ENCODE results near the gene ELAPOR1. TPM values are rescaled to one million over a fixed set of nuclear protein-coding genes. Genes with fewer than 3 reads are reported as not detected.

ELAPOR1 gene
- total and polyA plus RNA-seq, 8 donors: 25.5 to 185 (median 69.2) TPM

GRCh38 chr1:109120356-109120755 lies 6.4 kb downstream of the ELAPOR1 start:
- WGBS, 5 donors: 89 to 94% (median 93%) methylated on average over 5 of the region's 5 CpGs
- Histone ChIP-seq H3K27me3 (peaks cover 0 to 16% (median 0%) of the 10 kb centered on the region in 3 donors), H3K9me3 (no peaks in the 10 kb centered on the region), H3K4me3 (no peak overlapping the region), H3K27ac (peak overlapping the region in 1 of 5 donors; percentile 8), H3K36me3 (no peaks in the 10 kb centered on the region), H3K4me1 (peaks cover 0 to 20% (median 12%) of the 10 kb centered on the region in 4 donors)
- DNase-seq: peak in 1 of 2 donors; percentile 11
- TF ChIP-seq, protein P1, sequence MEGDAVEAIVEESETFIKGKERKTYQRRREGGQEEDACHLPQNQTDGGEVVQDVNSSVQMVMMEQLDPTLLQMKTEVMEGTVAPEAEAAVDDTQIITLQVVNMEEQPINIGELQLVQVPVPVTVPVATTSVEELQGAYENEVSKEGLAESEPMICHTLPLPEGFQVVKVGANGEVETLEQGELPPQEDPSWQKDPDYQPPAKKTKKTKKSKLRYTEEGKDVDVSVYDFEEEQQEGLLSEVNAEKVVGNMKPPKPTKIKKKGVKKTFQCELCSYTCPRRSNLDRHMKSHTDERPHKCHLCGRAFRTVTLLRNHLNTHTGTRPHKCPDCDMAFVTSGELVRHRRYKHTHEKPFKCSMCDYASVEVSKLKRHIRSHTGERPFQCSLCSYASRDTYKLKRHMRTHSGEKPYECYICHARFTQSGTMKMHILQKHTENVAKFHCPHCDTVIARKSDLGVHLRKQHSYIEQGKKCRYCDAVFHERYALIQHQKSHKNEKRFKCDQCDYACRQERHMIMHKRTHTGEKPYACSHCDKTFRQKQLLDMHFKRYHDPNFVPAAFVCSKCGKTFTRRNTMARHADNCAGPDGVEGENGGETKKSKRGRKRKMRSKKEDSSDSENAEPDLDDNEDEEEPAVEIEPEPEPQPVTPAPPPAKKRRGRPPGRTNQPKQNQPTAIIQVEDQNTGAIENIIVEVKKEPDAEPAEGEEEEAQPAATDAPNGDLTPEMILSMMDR (IDR thresholded peaks at IDR 0.05): no peak
- TF ChIP-seq POLR2A (IDR thresholded peaks at IDR 0.05) (no peak), POLR2AphosphoS5 (IDR thresholded peaks at IDR 0.05) (no peak), EP300 (IDR thresholded peaks at IDR 0.05) (no peak)
- intact Hi-C loops (cut with DNase I; ENCODE audit: low total_unique reads): no loop called here

DNA sequence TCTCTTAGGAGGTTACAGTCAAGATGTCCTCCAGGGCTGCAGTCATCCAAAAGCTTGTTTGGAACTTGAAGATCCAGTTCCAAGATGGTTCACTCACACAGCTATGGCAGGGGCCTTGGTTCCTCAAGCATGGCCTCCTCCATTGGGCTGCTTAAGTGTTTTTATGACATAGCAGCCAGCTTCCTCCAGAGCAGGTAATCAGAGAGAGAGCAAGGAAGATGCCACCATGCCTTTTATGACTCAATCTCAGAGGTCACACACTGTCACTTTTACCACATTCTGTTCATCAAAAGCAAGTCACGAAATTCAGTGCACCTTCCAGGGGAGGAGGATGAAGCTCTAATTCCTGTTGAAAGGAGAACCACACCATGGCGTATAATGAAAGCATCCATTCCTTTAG lies 17.1 kb downstream of the ELAPOR1 start:
- no peaks in the 10 kb centered on the region for H3K27me3 ChIP-seq
- WGBS, 5 donors: 74 to 100% (median 93%) methylated on average over 2 of the region's 2 CpGs
- H3K9me3 ChIP-seq: no peaks in the 10 kb centered on the region
- intact Hi-C loops (cut with DNase I; ENCODE audit: low total_unique reads): no loop called here
- no peaks in the 10 kb centered on the region for H3K36me3 ChIP-seq
- peaks cover 16 to 43% (median 23%) of the 10 kb centered on the region in 4 donors for H3K4me1 ChIP-seq
- no peak for TF ChIP-seq POLR2AphosphoS5 (IDR thresholded peaks at IDR 0.05)
- TF ChIP-seq, protein P1 (IDR thresholded peaks at IDR 0.05): no peak
- no peak for TF ChIP-seq EP300 (IDR thresholded peaks at IDR 0.05)
- TF ChIP-seq POLR2A (IDR thresholded peaks at IDR 0.05): no peak
- H3K27ac ChIP-seq: peak overlapping the region in 1 of 5 donors; percentile 33
- H3K4me3 ChIP-seq: no peak overlapping the region
- DNase-seq: no peak

GRCh38 chr1:109131800-109132199 lies 17.9 kb downstream of the ELAPOR1 start:
- intact Hi-C loops (cut with DNase I; ENCODE audit: low total_unique reads): no loop called here
- Histone ChIP-seq H3K4me1 (peaks cover 16 to 50% (median 27%) of the 10 kb centered on the region in 4 donors), H3K4me3 (no peak overlapping the region), H3K27me3 (no peaks in the 10 kb centered on the region), H3K9me3 (no peaks in the 10 kb centered on the region), H3K36me3 (no peaks in the 10 kb centered on the region), H3K27ac (peak overlapping the region in 4 of 5 donors; percentile 9 to 89 (median 54))
- TF ChIP-seq POLR2A (IDR thresholded peaks at IDR 0.05): no peak
- no peak for TF ChIP-seq POLR2AphosphoS5 (IDR thresholded peaks at IDR 0.05)
- TF ChIP-seq EP300 (IDR thresholded peaks at IDR 0.05): no peak
- TF ChIP-seq, protein P1 (IDR thresholded peaks at IDR 0.05): no peak
- DNase-seq: no peak

GRCh38 chr1:109133002-109133706 lies 19.2 kb downstream of the ELAPOR1 start:
- intact Hi-C loops (cut with DNase I; ENCODE audit: low total_unique reads): no loop called here
- no peak for TF ChIP-seq POLR2AphosphoS5 (IDR thresholded peaks at IDR 0.05)
- TF ChIP-seq EP300 (IDR thresholded peaks at IDR 0.05): no peak
- TF ChIP-seq POLR2A (IDR thresholded peaks at IDR 0.05): no peak
- Histone ChIP-seq H3K27ac (peak overlapping the region; percentile 54 to 89 (median 81)), H3K36me3 (no peaks in the 10 kb centered on the region), H3K9me3 (no peaks in the 10 kb centered on the region), H3K27me3 (no peaks in the 10 kb centered on the region), H3K4me3 (no peak overlapping the region), H3K4me1 (peaks cover 16 to 64% (median 40%) of the 10 kb centered on the region in 4 donors)
- WGBS, 5 donors: 64 to 76% (median 69%) methylated on average over 4 of the region's 4 CpGs
- DNase-seq: no peak

GRCh38 chr1:109133815-109134214 lies 19.9 kb downstream of the ELAPOR1 start:
- peaks cover 16 to 71% (median 42%) of the 10 kb centered on the region in 4 donors for H3K4me1 ChIP-seq
- H3K9me3 ChIP-seq: no peaks in the 10 kb centered on the region
- intact Hi-C loops (cut with DNase I; ENCODE audit: low total_unique reads): no loop called here
- H3K4me3 ChIP-seq: no peak overlapping the region
- peak overlapping the region; percentile 79 to 90 (median 88) for H3K27ac ChIP-seq
- no peaks in the 10 kb centered on the region for H3K36me3 ChIP-seq
- 30 to 51% (median 39%) methylated on average over 2 of the region's 2 CpGs for WGBS, 5 donors
- TF ChIP-seq, protein P1 (IDR thresholded peaks at IDR 0.05): no peak
- no peak for TF ChIP-seq POLR2AphosphoS5 (IDR thresholded peaks at IDR 0.05)
- TF ChIP-seq EP300 (IDR thresholded peaks at IDR 0.05): no peak
- no peak for TF ChIP-seq POLR2A (IDR thresholded peaks at IDR 0.05)
- peak in 1 of 2 donors; percentile 58 for DNase-seq
- H3K27me3 ChIP-seq: no peaks in the 10 kb centered on the region

Measured in stomach (tissue), 9 donors.